ENCODE results near the gene SAMD4B.

SAMD4B gene

DNA sequence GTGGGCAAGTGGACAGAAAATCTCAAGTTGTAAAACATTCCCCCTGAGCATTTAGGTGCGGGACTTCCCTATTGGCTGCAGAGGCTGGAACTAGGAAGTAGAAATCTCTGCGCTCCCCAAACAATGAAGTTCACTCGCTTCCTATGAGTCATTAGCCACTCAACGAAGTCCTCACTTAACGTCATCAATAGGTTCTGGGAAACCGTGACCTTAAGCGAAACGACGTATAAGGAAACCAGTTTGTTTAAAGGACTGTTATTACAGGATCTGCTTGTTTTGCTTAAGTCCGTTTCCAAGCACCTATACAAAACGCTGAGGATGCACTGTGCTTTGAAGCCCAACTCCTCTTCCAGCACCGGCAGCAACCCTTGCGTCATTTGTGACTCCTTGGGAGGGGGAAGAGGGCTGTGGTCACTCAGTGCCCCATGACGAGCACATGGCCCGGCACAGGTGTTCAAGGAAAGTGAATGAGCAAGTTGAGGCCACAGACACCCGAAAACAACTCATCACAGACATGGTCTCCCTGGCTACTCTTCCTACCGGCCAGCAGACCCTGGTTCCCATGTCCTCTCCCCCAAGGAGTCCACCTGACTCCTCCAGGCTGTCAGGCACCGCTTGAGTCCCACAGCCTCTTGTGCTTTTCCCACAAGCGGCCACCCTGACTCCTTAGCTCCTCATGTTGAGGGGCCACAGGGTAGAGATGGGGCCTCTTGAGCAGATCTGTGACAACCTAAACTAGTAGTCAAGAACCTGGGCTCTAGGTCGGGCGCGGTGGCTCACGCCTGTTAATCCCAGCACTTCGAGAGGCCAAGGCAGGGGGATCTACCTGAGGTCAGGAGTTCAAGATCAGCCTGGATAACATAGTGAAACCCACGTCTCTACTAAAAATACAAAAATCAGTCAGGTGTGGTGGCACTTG is 88.7 kb downstream of the SAMD4B start:
- no peak overlapping the region for H3K4me3 ChIP-seq (ENCODE audit: low read length)
- DNase-seq (ENCODE audit: low read depth, low spot score) = no peak

DNA sequence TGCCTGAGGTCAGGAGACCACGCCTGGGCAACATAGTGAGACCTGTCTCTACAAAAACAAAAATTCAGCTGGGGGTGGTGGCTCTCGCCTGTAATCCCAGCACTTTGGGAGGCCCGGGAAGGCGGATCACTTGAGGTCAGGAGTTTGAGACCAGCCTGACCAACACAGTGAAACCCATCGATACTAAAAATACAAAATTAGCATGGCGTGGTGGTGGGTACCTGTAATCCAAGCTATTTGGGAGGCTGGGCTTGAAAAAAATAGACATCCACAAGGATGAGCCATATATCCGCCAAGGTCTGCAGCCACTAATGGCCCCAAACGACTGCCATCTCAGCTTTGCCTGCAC is 90.4 kb downstream of the SAMD4B start:
- H3K4me3 ChIP-seq (ENCODE audit: low read length) = no peak overlapping the region
- no peak for DNase-seq (ENCODE audit: low read depth, low spot score)

DNA sequence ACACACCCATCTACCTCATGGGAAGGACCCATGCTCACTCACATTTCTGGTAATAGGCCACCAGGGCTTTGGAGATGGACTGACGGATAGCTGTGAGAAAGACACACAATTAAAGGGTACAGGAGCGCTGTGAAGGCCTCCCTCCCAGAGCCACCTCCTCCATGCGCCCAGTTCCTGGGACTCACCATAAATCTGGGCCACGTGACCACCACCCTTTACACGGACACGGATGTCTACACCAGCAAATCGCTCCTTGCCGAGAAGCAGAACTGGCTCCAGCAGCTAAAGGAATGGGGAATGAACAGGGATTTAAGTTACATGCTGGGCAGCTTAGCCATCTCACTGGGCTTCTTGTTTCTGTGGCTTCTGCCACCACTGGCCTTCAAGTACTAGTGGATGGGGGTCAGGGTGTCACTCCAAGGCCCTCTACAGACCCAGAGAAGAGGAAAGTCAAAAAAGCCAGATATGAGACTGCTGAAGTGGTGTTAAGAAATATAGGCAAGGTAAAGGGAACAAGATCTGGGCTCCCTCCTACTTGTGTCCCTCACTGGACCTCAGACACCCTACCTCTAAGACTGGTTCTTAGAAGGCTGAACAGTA is 91.4 kb downstream of the SAMD4B start:
- no peak for DNase-seq (ENCODE audit: low read depth, low spot score)
- H3K4me3 ChIP-seq (ENCODE audit: low read length) = no peak overlapping the region; the same call in 1 of the 2 replicates

DNA sequence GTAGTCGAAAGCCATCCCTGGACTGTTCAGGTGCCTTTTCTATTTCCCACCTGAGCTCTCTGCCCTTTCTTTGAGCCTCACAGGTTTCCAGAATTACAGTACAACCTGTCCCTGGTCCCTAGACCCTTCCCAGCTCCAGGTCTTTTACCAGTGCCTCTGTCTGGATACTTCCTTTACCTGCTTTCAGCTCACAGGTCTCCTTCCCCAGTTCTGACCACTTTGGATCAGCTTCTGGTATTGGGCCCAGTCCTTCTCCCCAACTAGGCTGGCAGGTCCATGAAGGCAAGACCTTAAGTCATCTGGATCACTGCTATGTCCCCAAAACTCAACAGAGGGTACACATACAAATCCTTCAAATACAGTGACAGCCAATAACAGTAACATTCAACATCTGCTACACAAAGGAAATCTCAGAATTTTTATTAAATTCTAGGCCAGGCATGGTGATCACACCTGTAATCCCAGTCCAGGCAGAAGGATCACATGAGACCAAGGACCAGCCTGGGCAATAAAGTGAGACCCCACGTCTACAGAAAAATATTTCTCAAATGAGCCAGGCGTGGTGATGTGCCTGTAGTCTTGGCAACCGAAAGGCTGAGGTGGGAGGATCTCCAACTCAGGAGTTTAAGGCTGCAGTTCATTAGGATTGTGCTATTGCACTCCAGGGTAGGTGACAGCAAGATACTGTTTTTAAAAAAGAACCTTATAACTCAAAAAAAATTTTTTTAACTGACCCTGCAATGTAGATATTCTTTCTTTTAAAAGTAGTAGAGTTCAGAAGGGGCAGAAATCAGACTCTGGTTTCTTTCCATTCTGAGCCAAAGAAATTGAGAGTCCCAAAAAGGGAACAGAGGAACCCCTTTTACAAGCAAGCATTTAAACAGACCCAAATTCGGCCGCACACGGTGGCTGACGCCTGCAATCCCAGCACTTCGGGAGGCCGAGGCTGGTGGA is 92.2 kb downstream of the SAMD4B start:
- H3K4me3 ChIP-seq (ENCODE audit: low read length) = peak overlapping the region; percentile 96
- no peak for DNase-seq (ENCODE audit: low read depth, low spot score)
